GM12878 (cell line): ENCODE data around the gene RYR2. TPM values are rescaled to one million over a fixed set of nuclear protein-coding genes. Genes with fewer than 3 reads are reported as not detected.

Experiments
- ATAC-seq: fragments of 200-7000 bp; cut with Tn5 transposase; 3 replicates; pipeline ENCODE4 v1.9.1; 2020; ENCODE audit warnings: mild to moderate bottlenecking, moderate library complexity
- BruUV-seq: library from RNA; stranded (reverse); fragments of 400-500 nt; replicated peaks from 2 replicates; lab custom pipeline; 2021; lab: Mats Ljungman, UMichigan
- CTCF ChIA-PET: fragments of 300-600 bp; sonication (Branson Sonifier 250); formaldehyde crosslinking; extraction: SDS; loops from one replicate; lab custom pipeline; 2021; ENCODE audit warnings: inconsistent platforms; lab: Yijun Ruan, JAX
- POLR2A ChIA-PET: fragments of 350-600 bp; formaldehyde crosslinking; extraction: SDS; loops from one replicate; lab custom pipeline; 2021; ENCODE audit warnings: inconsistent platforms; lab: Charles Lee
- RAD21 ChIA-PET: fragments of 300-600 bp; sonication (Branson Sonifier 250); formaldehyde crosslinking; loops from one replicate; lab custom pipeline; 2023; ENCODE audit warnings: antibody characterized with exemption; ENCODE audit not compliant: unreplicated experiment; lab: Charles Lee
- SMC1A ChIA-PET: fragments of 300-600 bp; sonication (Branson Sonifier 250); formaldehyde crosslinking; loops from one replicate; lab custom pipeline; 2023; ENCODE audit not compliant: unreplicated experiment, uncharacterized antibody; lab: Charles Lee
- DNase-seq: peaks from one replicate; pipeline ENCODE4 v3.0.0-alpha.2; 2011; ENCODE audit warnings: low read depth, low spot score
- FAIRE-seq: peaks from 3 replicates; lab custom pipeline; 2011; peaks lifted over from hg19 to GRCh38; lab: Jason Lieb, UNC
- H2AFZ ChIP-seq: 2 replicates; pipeline ENCODE4 v1.6.0; 2011; ENCODE audit warnings: low read depth, low read length, control low read depth; ENCODE audit not compliant: control insufficient read depth
- H3K27ac ChIP-seq: 2 replicates; pipeline ENCODE4 v1.5.1; 2011; ENCODE audit warnings: control low read depth; ENCODE audit not compliant: control insufficient read depth, insufficient read depth
- H3K27me3 ChIP-seq, 2 experiments: replicated peaks in 1 of 2; 2 replicates each; pipeline versions ENCODE4 v1.6.0 to v1.6.1; 2011; ENCODE audit warnings: low read length in 1 of 2; ENCODE audit not compliant: control insufficient read depth in 2 of 2, insufficient read depth in 2 of 2
- H3K36me3 ChIP-seq, 2 experiments: 2 replicates each; pipeline ENCODE4 v1.5.1; 2011; ENCODE audit warnings: low read length in 1 of 2; ENCODE audit not compliant: control insufficient read depth in 2 of 2, insufficient read depth in 2 of 2
- H3K4me1 ChIP-seq: 2 replicates; pipeline ENCODE4 v1.6.1; 2011; ENCODE audit warnings: mild to moderate bottlenecking, low read length, moderate library complexity, mixed read lengths; ENCODE audit not compliant: control insufficient read depth, insufficient read depth
- H3K4me2 ChIP-seq: 2 replicates; pipeline ENCODE4 v1.6.0; 2011; ENCODE audit warnings: control low read depth; ENCODE audit not compliant: control insufficient read depth, insufficient read depth
- H3K4me3 ChIP-seq: fragments of 200-600 bp; sonication (generic); 2 replicates; pipeline ENCODE4 v1.5.1; 2016
- H3K79me2 ChIP-seq: 2 replicates; pipeline ENCODE4 v1.6.0; 2011; ENCODE audit warnings: low read length; ENCODE audit not compliant: control insufficient read depth, insufficient read depth
- H3K9ac ChIP-seq: 2 replicates; pipeline ENCODE4 v1.8.0; 2011; ENCODE audit warnings: low read length, control low read depth, mixed read lengths; ENCODE audit not compliant: control insufficient read depth, insufficient read depth
- H3K9me3 ChIP-seq: replicated peaks from 3 replicates; pipeline ENCODE4 v1.5.1; 2011; ENCODE audit warnings: mild to moderate bottlenecking, low read length; ENCODE audit not compliant: control insufficient read depth, insufficient read depth
- H4K20me1 ChIP-seq: 2 replicates; pipeline ENCODE4 v1.6.0; 2011; ENCODE audit not compliant: control insufficient read depth, insufficient read depth
- BACH1 ChIP-seq: fragments of 450-650 bp; IDR thresholded peaks from 2 replicates; pipeline ENCODE4 v1.6.1; 2017; ENCODE audit warnings: mild to moderate bottlenecking, borderline replicate concordance
- BRCA1 ChIP-seq: IDR thresholded peaks from 2 replicates; pipeline ENCODE4 v1.6.1; 2011; ENCODE audit warnings: low read depth, low read length, improper control_type of control experiment
- CBX3 ChIP-seq: fragments of 200-600 bp; sonication (generic); IDR thresholded peaks from 2 replicates; pipeline ENCODE4 v1.6.1; 2016; ENCODE audit warnings: low read depth, borderline replicate concordance
- CEBPZ ChIP-seq: fragments of 150-350 bp; IDR thresholded peaks from 2 replicates; pipeline ENCODE4 v1.6.1; 2016; ENCODE audit warnings: low read depth, low read length
- JUND ChIP-seq: IDR thresholded peaks from 2 replicates; pipeline ENCODE4 v1.6.1; 2012; ENCODE audit warnings: low read depth, mild to moderate bottlenecking, low read length, improper control_type of control experiment, moderate library complexity
- RBBP5 ChIP-seq: fragments of 200-600 bp; sonication (generic); conservative IDR thresholded peaks from 2 replicates; pipeline ENCODE4 v1.6.1; 2016
- RFX5 ChIP-seq: IDR thresholded peaks from 2 replicates; pipeline ENCODE4 v1.6.1; 2011; ENCODE audit warnings: low read depth, low read length, improper control_type of control experiment
- TARDBP ChIP-seq: IDR thresholded peaks from 2 replicates; pipeline ENCODE4 v1.6.1; 2016; ENCODE audit warnings: borderline replicate concordance
- ZNF592 ChIP-seq: fragments of 450-650 bp; IDR thresholded peaks from 2 replicates; pipeline ENCODE4 v1.6.1; 2017; ENCODE audit warnings: mild to moderate bottlenecking, moderate library complexity
- ZNF687 ChIP-seq: fragments of 450-650 bp; IDR thresholded peaks from 2 replicates; pipeline ENCODE4 v1.6.1; 2017; ENCODE audit warnings: mild to moderate bottlenecking, moderate library complexity
- WGBS: methylation state at CpG from one replicate; pipeline ENCODE4 v1.1.6; 2016; ENCODE audit warnings: low lambda C conversion rate; ENCODE audit not compliant: insufficient replicate concordance, insufficient coverage; ENCODE audit errors: missing lambda C conversion rate; 5-methylcytosine and 5-hydroxymethylcytosine counted together
- in situ Hi-C: fragments of 300-500 bp; cut with MboI; formaldehyde crosslinking; loops from 9 replicates; pipeline ENCODE4 v1.14.3; 2018; ENCODE audit warnings: mixed read lengths
- intact Hi-C: fragments of 100-400 bp; cut with micrococcal nuclease; formaldehyde crosslinking; loops from one replicate; pipeline ENCODE4 v1.14.2; 2022; ENCODE audit not compliant: unreplicated experiment
- polyA plus RNA-seq, 11 experiments: library from polyadenylated mRNA; depleted of rRNA in 4 of 11; unstranded in 6 of 11; stranded (reverse) in 5 of 11; fragments of >200 nt; fragmentation: Nextera tagmentation in 4 of 11; fragmentation: Illumina TruSeq in 1 of 11; extraction: Ambion mirVana in 4 of 11; extraction: Trizol in 1 of 11; gene quantifications; 1 replicate in 1 of 11; 2 replicates in 10 of 11; pipeline versions ENCODE4 v1.2.1 to v1.2.3, GENCODE V29; 2011 to 2016; ENCODE audit warnings: inconsistent platforms in 2 of 11, missing spikeins in 2 of 11, low read depth in 1 of 11
- total RNA-seq, 4 experiments: library from RNA; depleted of rRNA in 3 of 4; stranded (reverse); fragments of >200 nt in 3 of 4; fragmentation: Illumina TruSeq in 1 of 4; extraction: Trizol in 1 of 4; gene quantifications; 2 replicates each; pipeline versions ENCODE4 v1.2.1 to v1.2.3, GENCODE V29; 2013 to 2021

The RYR2 gene
- total and polyA plus RNA-seq, 10 of the 15 experiments (the other 5 are each of a cell fraction or from before 2014, with no cell fraction given): 0.01 to 0.04 TPM; not detected in 8

- Histone ChIP-seq H3K27ac (no peak overlapping the region), H3K79me2 (no peaks in the 10 kb centered on the region), H3K4me1 (no peaks in the 10 kb centered on the region), H3K36me3 (no peaks in the 10 kb centered on the region), H3K4me2 (no peak overlapping the region), H4K20me1 (no peaks in the 10 kb centered on the region), H3K9me3 (no peaks in the 10 kb centered on the region), H3K9ac (no peak overlapping the region), H3K4me3 (no peak overlapping the region), H2AFZ (no peak overlapping the region), H3K27me3 (no peaks in the 10 kb centered on the region)
- 14% methylated on average over 3 of the region's 3 CpGs for WGBS
- BruUV-seq: no TSS peak
- SMC1A ChIA-PET: no interaction called here
- intact Hi-C loops: no loop called here
- no peak for DNase-seq
- ATAC-seq: no peak
- CTCF ChIA-PET: no interaction called here
- no peak for FAIRE-seq
- in situ Hi-C loops: no loop called here
- POLR2A ChIA-PET: no interaction called here
- RAD21 ChIA-PET: no interaction called here
- TF ChIP-seq ZNF687: no peak
- TF ChIP-seq CEBPZ: no peak
- TF ChIP-seq RFX5: no peak
- no peak for TF ChIP-seq RBBP5
- no peak for TF ChIP-seq ZNF592
- TF ChIP-seq JUND: no peak
- TF ChIP-seq CBX3: no peak
- no peak for TF ChIP-seq BRCA1
- TF ChIP-seq TARDBP: no peak
- no peak for TF ChIP-seq BACH1
Observed at GRCh38 chr1:237270353-237270752, 228.4 kb downstream of the RYR2 start.
